IPS-18a (cell line): Measurements from ENCODE around the gene COP1.
"Not testable (repeated sequence)": the region's sequence is repeated elsewhere in the genome, so short reads cannot be mapped to it uniquely, and the experiment has no call there.

Experiments
- H3K27ac ChIP-seq: one replicate; pipeline ENCODE4 v1.5.1; 2013; ENCODE audit warnings: low read length
- H3K27me3 ChIP-seq: one replicate; pipeline ENCODE4 v1.6.1; 2013; ENCODE audit warnings: mild to moderate bottlenecking, low read length; ENCODE audit not compliant: control insufficient read depth, insufficient read depth
- H3K36me3 ChIP-seq: one replicate; pipeline ENCODE4 v1.6.1; 2013; ENCODE audit warnings: low read depth, low read length; ENCODE audit not compliant: control insufficient read depth
- H3K4me1 ChIP-seq: one replicate; pipeline ENCODE4 v1.6.1; 2013; ENCODE audit warnings: low read depth, low read length; ENCODE audit not compliant: control insufficient read depth
- H3K4me3 ChIP-seq: one replicate; pipeline ENCODE4 v1.5.1; 2013; ENCODE audit warnings: low read length
- H3K9ac ChIP-seq: one replicate; pipeline ENCODE4 v1.6.1; 2013; ENCODE audit warnings: mild to moderate bottlenecking, low read length, moderate library complexity
- H3K9me3 ChIP-seq: one replicate; pipeline ENCODE4 v1.6.1; 2013; ENCODE audit warnings: low read depth, low read length; ENCODE audit not compliant: control insufficient read depth

The COP1 gene

DNA sequence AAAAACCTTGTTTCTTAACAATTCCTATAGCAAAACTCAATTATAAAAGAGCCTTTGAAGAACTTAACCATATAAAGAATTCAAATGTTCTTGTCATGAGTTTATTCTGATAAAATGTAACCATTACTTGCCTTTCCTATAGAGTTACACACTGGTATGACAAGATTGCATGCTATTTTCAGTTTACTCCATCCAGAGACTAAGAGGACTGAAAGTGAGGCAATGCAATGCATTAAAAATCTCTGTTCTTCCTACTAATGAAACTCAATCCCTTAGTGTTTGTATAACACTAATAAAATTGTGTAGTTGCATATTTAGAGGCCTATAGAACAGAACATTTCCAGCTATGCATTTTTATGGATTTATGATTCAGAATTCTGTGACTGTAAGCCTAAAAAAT is 88.1 kb downstream of the COP1 start:
- no peak overlapping the region for H3K4me3 ChIP-seq
- no peak overlapping the region for H3K9ac ChIP-seq
- H3K4me1 ChIP-seq, result no peaks in the 10 kb centered on the region
- no peaks in the 10 kb centered on the region for H3K9me3 ChIP-seq
- no peak overlapping the region for H3K27ac ChIP-seq
- H3K27me3 ChIP-seq, result no peaks in the 10 kb centered on the region
- H3K36me3 ChIP-seq, result no peaks in the 10 kb centered on the region

DNA sequence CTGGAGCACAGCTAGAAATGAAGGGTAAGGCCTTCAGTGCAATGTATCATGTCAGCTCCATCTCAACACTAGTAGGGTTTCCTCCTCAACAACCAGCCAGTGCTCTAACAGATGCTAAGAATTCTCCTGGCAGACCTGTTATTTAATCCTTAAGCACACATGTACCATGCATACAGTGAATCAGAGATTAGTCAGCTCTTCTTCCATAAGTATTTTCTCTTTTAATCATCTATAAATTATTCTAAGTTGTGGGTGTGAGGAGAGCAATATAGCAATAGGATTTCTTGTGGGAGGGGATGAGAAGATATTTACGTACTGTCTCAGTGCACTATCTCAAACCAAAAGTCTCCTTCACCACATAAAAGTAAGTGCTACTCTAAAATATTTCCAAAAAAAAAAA is 95.3 kb downstream of the COP1 start:
- Histone ChIP-seq H3K4me1 (no peaks in the 10 kb centered on the region), H3K27ac (no peak overlapping the region), H3K9ac (no peak overlapping the region), H3K36me3 (no peaks in the 10 kb centered on the region), H3K4me3 (no peak overlapping the region), H3K9me3 (no peaks in the 10 kb centered on the region), H3K27me3 (no peaks in the 10 kb centered on the region)

DNA sequence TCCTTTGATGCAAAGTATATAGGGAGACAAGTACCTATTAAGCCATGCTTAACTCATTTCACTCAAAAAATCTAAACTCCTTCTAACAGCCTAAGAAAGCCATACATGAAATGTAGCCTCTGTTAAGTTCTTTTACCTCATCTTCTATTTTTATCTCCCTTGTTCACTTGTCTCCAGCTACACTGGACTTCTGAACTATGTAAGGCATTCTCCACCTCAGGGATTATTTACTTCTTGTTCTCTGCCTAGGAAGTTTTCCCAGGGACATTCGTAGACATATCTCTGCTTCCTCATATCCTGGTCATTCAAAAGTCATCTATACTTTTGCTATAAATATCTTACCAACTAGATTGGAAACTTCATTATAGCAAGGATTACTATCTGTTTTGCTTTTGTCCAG is 96.9 kb downstream of the COP1 start:
- no peak overlapping the region for H3K27ac ChIP-seq

DNA sequence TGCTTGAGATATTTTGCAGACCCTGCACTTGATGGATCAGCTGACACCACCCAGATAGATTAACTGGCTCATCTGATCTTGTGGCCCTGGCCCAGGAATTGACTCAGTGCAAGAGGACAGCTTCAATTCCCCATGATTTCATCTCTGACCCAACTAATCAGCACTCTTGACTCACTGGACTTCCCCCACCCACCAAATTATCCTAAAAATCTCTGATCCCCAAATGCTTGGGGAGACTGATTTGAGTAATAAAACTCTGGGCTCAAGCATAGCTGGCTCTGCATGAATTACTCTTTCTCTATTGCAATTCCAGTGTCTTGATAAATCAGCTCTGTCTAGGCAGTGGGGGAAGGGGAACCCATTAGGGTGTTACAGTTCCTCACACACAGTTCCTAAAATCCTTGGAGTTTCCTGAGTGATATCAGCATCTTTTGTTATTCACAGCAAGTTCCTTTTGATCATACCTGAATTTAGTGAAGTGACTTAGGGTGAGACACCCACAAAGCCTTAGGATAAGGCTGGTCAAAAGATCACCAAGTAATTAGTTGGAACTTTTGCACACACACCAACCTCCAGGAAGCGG is 104.2 kb downstream of the COP1 start:
- no peak overlapping the region for H3K9ac ChIP-seq
- no peak overlapping the region for H3K4me3 ChIP-seq
- peaks cover 7% of the 10 kb centered on the region for H3K36me3 ChIP-seq
- peaks cover 3% of the 10 kb centered on the region for H3K4me1 ChIP-seq
- H3K27ac ChIP-seq, result no peak overlapping the region
- no peaks in the 10 kb centered on the region for H3K27me3 ChIP-seq
- peaks cover 17% of the 10 kb centered on the region for H3K9me3 ChIP-seq

More for the DNA sequence above, 96.9 kb downstream of the COP1 start:
- Histone ChIP-seq H3K9me3 (no peaks in the 10 kb centered on the region), H3K36me3 (no peaks in the 10 kb centered on the region), H3K27me3 (no peaks in the 10 kb centered on the region), H3K4me1 (no peaks in the 10 kb centered on the region), H3K9ac (no peak overlapping the region), H3K4me3 (no peak overlapping the region)

DNA sequence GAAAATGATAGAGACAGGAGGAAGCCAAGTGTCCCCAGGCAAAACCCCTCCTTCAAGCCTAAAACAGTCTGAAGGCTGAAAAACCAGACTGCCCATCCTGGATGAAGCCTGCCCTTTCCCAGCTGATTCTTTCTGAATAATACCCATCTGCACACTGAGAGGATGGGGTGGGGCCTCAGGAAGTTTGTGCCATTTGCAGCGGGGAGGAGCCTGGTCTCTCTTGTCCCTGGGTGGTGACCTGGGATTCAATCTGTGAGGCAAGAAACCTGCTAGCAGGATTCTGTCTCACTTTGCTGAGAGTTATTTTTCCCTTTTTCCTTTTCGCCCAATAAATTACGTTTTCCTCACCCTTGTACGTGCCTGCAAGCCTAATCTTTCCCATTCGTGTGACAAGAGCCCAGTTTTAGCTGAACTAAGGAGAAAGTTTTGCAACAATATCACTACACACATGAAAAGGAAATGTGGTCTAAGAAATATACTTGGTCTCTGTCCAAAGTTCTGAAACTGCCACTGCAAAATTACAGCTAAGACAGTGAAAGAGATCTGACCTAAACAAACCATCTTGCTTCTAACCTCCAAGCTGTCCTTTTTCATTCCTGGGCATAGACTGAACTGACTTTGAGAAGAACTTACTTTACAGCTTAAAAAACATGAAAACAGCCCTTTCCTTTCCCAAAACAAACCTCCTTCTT is 105.0 kb downstream of the COP1 start:
- no peak overlapping the region for H3K9ac ChIP-seq
- peaks cover 17% of the 10 kb centered on the region for H3K9me3 ChIP-seq
- H3K4me3 ChIP-seq, result no peak overlapping the region
- H3K4me1 ChIP-seq, result peaks cover 3% of the 10 kb centered on the region
- no peak overlapping the region for H3K27ac ChIP-seq
- H3K27me3 ChIP-seq, result no peaks in the 10 kb centered on the region
- H3K36me3 ChIP-seq, result peaks cover 7% of the 10 kb centered on the region

DNA sequence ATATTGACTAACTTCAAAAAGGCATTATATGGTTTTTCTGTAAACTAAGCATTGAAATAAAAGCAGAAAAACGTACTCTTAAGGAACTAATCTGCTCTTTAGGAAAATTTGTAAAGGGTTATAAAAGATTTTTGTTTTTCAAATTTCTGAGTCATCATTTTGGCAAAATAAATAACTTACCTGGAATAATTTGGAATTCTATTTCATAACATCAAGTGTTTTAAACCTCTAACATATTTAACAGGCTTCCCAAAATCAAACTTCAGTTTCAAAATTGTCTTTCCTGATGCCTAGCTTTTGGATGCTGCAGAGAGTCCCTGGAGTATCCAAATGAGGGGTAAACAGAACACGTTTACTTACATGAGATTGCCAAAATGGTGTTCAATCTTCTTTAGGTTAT is 108.5 kb downstream of the COP1 start:
- H3K4me1 ChIP-seq, result peaks cover 3% of the 10 kb centered on the region
- H3K4me3 ChIP-seq, result no peak overlapping the region
- H3K27me3 ChIP-seq, result no peaks in the 10 kb centered on the region
- no peak overlapping the region for H3K27ac ChIP-seq
- H3K36me3 ChIP-seq, result peaks cover 7% of the 10 kb centered on the region
- H3K9ac ChIP-seq, result no peak overlapping the region
- H3K9me3 ChIP-seq, result peaks cover 17% of the 10 kb centered on the region

DNA sequence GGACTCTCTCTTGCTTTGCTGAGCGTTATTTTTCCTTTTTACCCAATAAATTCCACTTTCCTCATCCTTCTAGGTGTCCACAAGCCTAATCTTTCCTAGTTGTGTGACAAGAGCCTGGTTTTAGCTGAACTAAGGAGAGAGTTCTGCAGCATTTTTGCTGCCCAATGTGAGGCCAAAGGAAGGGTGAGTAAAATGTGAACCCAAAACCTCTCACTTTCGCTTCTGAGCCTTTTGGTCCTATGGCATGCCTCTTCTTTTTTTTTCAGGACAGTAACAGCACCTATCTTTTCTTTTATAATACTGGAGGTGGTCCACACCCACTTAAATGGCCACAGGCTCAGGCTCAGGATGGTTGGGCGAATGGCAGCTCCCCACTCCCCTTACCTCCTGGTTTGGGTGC is 111.1 kb downstream of the COP1 start:
- Histone ChIP-seq H3K9ac (no peak overlapping the region), H3K4me1 (no peaks in the 10 kb centered on the region), H3K27me3 (no peaks in the 10 kb centered on the region), H3K36me3 (peaks cover 7% of the 10 kb centered on the region), H3K4me3 (no peak overlapping the region), H3K9me3 (peaks cover 17% of the 10 kb centered on the region), H3K27ac (no peak overlapping the region)

DNA sequence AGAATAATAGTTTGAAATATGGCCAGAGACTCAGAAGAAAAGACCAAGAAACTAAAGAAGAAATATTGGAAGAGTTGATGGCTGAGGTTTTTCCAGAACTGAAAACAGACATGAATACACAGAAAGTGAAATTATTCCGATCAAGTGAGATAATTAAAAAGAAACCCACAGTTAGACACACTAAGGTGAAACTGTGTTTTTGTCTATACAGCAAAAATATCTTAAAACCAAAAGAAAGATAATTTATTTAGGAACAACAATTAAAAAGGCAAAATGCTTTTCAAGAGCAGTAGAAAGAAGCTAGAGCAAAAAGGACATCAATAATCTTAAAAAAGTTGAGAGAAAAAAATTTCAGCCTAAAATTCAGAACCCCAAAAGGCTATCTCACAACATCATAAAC is 116.3 kb downstream of the COP1 start:
- Histone ChIP-seq H3K9ac (no peak overlapping the region), H3K27me3 (no peaks in the 10 kb centered on the region), H3K27ac (no peak overlapping the region), H3K36me3 (no peaks in the 10 kb centered on the region), H3K4me1 (peaks cover 4% of the 10 kb centered on the region), H3K4me3 (no peak overlapping the region), H3K9me3 (no peaks in the 10 kb centered on the region)

DNA sequence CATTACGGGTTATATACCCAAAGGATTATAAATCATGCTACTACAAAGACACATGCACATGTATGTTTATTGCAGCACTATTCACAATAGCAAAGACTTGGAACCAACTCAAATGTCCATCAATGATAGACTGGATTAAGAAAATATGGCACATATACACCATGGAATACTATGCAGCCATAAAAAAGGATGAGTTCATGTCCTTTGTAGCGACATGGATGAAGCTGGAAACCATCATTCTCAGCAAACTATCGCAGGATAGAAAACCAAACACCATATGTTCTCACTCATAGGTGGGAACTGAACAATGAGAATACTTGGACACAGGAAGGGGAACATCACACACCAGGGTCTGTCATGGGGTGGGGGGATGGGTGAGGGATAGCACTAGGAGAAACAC is 119.3 kb downstream of the COP1 start:
- not testable (repeated sequence) for H3K27ac ChIP-seq, H3K9ac ChIP-seq, H3K27me3 ChIP-seq, H3K36me3 ChIP-seq, H3K4me3 ChIP-seq, H3K9me3 ChIP-seq, H3K4me1 ChIP-seq

DNA sequence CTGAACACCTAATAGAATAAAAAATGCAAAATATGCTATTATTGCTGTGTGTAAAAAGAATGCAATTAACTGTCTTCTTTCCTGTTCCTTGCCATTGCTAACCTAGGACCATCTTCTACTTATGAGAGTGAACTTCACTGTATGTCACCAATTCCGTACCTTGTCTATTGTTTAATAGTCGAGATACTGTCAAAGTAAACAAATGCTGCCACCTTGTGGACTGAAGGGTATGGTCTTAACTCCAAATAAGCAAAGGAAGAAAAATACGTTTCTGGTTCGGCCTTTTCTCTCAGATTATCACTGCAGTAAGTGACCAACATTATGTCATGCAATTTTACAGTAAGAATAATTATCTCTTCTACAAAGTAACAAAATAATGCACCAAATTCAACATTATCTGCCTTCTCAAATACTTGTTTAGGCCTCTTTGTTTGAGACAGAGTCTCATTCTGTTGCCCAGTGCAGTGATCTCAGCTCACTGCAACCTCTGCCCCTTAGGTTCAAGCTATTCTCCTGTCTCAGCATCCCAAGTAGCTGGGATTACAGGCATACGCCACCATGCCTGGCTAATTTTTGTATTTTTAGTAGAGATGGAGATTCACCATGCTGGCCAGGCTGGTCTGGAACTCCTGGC is 133.4 kb downstream of the COP1 start:
- Histone ChIP-seq H3K27me3 (no peaks in the 10 kb centered on the region), H3K27ac (no peak overlapping the region), H3K36me3 (no peaks in the 10 kb centered on the region), H3K9me3 (no peaks in the 10 kb centered on the region), H3K9ac (no peak overlapping the region), H3K4me3 (no peak overlapping the region), H3K4me1 (no peaks in the 10 kb centered on the region)

DNA sequence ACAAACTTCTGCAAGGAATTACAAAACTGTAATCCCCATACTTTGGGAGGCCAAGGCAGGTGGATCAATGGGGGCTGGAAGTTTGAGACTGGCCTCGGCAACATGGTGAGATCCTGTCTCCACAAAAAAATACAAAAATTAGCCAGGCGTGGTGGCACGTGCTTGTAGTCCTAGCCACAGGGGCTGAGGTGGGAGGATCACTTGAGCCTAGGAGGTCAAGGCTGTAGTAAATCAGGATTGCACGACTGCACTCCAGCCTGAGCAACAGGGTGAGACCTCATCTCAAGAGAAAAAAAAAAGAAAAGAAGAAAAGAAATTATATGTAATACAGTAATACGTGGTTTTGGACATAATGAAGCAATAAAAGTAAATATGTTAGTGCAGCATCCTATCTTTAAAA is 138.2 kb downstream of the COP1 start:
- no peaks in the 10 kb centered on the region for H3K9me3 ChIP-seq
- no peak overlapping the region for H3K27ac ChIP-seq
- H3K27me3 ChIP-seq, result no peaks in the 10 kb centered on the region
- no peak overlapping the region for H3K4me3 ChIP-seq
- H3K9ac ChIP-seq, result no peak overlapping the region
- H3K4me1 ChIP-seq, result no peaks in the 10 kb centered on the region
- H3K36me3 ChIP-seq, result no peaks in the 10 kb centered on the region

DNA sequence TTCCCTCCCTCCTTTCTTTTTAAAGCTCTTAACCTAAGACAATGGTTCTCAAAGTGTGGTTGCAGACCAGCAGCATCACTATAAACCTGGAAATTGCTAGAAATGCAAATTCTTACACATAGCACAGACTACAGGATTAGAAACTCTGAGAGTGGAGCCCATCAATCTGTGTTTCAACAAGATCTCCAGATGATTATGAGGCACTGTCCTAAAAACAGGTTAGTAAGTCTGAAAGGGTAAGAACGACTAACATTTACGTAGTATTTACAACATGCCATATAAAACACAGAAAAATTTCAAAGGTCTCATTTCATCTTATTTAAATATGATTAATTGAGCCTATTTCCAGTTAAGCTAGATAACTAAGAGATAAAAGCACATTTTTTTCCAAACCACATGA is 138.8 kb downstream of the COP1 start:
- H3K27me3 ChIP-seq, result no peaks in the 10 kb centered on the region
- no peak overlapping the region for H3K9ac ChIP-seq
- H3K27ac ChIP-seq, result no peak overlapping the region
- no peak overlapping the region for H3K4me3 ChIP-seq
- H3K4me1 ChIP-seq, result no peaks in the 10 kb centered on the region
- H3K36me3 ChIP-seq, result no peaks in the 10 kb centered on the region
- no peaks in the 10 kb centered on the region for H3K9me3 ChIP-seq
